GM06990 (cell line): Measurements from ENCODE around the gene GON4L.
"Not testable (repeated sequence)": the region's sequence is repeated elsewhere in the genome, so short reads cannot be mapped to it uniquely, and the experiment has no call there.

Experiments
- DNase-seq: peaks from one replicate; pipeline ENCODE4 v3.0.0-alpha.2; 2011; ENCODE audit not compliant: insufficient read length; ENCODE audit errors: extremely low read depth
- H3K27me3 ChIP-seq: replicated peaks from 2 replicates; pipeline ENCODE4 v1.6.0; 2011; ENCODE audit warnings: low read length; ENCODE audit not compliant: control insufficient read depth, insufficient read depth
- H3K36me3 ChIP-seq: 2 replicates; pipeline ENCODE4 v1.5.1; 2011; ENCODE audit warnings: low read length; ENCODE audit not compliant: control insufficient read depth, insufficient read depth
- H3K4me3 ChIP-seq: replicated peaks from 2 replicates; pipeline ENCODE4 v1.5.1; 2011; ENCODE audit warnings: low read depth, mild to moderate bottlenecking, control low read depth, low read length
- TF ChIP-seq, protein P1 (sequence below): IDR thresholded peaks from 2 replicates; pipeline ENCODE4 v1.5.1; 2011; ENCODE audit warnings: low read length, control low read depth, mild to moderate bottlenecking, inconsistent platforms; ENCODE audit not compliant: insufficient read depth, poor library complexity, severe bottlenecking

The GON4L gene

GRCh38 chr1:155776414-155776813 is 80.6 kb downstream of the GON4L start:
- TF ChIP-seq, protein P1, sequence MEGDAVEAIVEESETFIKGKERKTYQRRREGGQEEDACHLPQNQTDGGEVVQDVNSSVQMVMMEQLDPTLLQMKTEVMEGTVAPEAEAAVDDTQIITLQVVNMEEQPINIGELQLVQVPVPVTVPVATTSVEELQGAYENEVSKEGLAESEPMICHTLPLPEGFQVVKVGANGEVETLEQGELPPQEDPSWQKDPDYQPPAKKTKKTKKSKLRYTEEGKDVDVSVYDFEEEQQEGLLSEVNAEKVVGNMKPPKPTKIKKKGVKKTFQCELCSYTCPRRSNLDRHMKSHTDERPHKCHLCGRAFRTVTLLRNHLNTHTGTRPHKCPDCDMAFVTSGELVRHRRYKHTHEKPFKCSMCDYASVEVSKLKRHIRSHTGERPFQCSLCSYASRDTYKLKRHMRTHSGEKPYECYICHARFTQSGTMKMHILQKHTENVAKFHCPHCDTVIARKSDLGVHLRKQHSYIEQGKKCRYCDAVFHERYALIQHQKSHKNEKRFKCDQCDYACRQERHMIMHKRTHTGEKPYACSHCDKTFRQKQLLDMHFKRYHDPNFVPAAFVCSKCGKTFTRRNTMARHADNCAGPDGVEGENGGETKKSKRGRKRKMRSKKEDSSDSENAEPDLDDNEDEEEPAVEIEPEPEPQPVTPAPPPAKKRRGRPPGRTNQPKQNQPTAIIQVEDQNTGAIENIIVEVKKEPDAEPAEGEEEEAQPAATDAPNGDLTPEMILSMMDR = no peak
- Histone ChIP-seq H3K4me3 (no peak overlapping the region), H3K27me3 (no peaks in the 10 kb centered on the region), H3K36me3 (peaks cover 9% of the 10 kb centered on the region)
- DNase-seq = no peak

DNA sequence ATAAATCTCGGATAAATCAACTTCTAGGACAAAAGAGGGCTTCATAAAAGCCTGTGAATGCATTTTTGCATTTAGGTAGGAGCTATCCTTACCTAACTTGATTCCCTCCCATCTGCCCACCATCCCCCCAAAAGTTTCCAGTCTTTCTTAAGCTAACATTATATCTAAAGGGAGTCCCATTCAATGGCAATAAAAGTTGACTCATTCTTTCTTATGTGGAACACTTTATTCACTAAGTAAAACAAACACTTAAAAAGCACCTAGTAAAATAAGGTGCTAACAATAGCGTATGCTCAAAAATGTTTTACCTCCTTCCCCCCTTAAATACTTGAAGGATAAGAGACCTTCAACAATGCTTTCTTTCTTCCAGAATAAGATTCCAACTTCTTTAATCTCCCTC is 83.8 kb downstream of the GON4L start:
- TF ChIP-seq, protein P1 = no peak

GRCh38 chr1:155769257-155769656 is 87.8 kb downstream of the GON4L start:
- no peak for DNase-seq
- Histone ChIP-seq H3K36me3 (peaks cover 12% of the 10 kb centered on the region), H3K27me3 (no peaks in the 10 kb centered on the region), H3K4me3 (no peak overlapping the region)
- TF ChIP-seq, protein P1 = no peak

More for the DNA sequence above, 83.8 kb downstream of the GON4L start:
- H3K4me3 ChIP-seq = no peak overlapping the region
- DNase-seq = no peak
- H3K36me3 ChIP-seq = peaks cover 9% of the 10 kb centered on the region
- no peaks in the 10 kb centered on the region for H3K27me3 ChIP-seq

DNA sequence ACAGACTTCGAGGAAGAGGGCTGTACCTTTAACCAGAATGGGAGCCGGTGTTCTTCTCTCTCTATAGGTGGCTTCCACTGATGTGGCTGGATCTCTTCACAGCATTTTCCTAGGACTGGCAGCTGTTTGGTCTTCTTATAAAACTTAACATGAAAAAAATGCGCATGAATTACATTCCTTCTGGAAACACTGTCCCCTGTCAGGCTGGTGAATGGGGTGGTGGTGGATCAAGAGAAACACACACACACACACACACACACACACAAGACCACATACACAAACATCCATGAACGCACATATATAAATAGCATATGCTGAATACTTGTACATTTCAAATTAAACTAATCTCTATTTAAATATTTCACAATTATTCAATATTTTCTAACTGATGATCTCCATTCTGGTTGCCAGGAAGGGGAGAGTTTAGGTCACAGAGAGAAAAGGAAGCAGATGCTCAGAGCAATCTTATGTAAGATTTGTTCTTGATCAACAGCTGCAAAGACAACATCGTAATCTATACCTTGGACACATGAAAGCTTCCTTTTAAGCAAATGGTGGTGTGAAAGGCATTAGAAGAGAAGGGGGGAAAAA is 89.5 kb downstream of the GON4L start:
- DNase-seq, H3K36me3 ChIP-seq, H3K27me3 ChIP-seq, H3K4me3 ChIP-seq: not testable (repeated sequence)

- DNase-seq, H3K4me3 ChIP-seq, H3K27me3 ChIP-seq: not testable (repeated sequence)
- H3K36me3 ChIP-seq = peaks cover 21% of the 10 kb centered on the region
These were observed 93.0 kb downstream of the GON4L start for GRCh38 chr1:155763989-155764388.

DNA sequence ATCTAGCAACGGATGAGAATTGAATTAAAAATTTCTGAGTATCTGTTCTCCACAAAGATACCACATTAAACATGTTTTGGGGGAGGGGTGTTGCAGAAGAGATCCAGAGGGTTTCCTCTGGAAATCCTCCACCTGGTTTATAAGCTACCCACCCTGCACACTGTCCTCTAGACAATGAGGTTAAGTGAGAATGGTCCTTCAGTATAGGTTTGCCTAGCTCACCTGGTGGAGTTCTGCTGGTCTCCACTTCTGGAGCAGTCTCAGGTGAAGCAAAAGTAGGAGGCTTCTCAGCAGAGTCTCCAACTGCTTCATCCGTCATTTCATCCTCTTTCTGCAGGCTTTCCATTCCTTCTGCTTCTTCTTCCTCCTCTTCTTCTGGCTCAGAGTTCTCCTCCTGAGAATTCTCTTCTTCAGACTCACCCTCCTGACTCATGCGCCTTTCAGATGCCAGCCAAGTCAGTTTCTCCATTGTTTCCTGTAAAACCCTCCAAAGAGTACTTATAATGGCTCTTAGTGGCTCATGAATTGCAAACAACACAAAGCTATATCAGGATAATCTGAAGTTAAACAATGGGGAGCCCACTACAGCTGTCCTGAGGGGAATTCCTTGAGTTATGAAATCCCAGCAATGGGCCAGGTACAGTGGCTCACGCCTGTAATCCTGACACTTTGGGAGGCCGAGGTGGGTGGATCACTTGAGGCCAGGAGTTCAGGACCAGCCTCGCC is 93.8 kb downstream of the GON4L start:
- H3K36me3 ChIP-seq = peaks cover 26% of the 10 kb centered on the region
- DNase-seq, H3K27me3 ChIP-seq, H3K4me3 ChIP-seq: not testable (repeated sequence)

DNA sequence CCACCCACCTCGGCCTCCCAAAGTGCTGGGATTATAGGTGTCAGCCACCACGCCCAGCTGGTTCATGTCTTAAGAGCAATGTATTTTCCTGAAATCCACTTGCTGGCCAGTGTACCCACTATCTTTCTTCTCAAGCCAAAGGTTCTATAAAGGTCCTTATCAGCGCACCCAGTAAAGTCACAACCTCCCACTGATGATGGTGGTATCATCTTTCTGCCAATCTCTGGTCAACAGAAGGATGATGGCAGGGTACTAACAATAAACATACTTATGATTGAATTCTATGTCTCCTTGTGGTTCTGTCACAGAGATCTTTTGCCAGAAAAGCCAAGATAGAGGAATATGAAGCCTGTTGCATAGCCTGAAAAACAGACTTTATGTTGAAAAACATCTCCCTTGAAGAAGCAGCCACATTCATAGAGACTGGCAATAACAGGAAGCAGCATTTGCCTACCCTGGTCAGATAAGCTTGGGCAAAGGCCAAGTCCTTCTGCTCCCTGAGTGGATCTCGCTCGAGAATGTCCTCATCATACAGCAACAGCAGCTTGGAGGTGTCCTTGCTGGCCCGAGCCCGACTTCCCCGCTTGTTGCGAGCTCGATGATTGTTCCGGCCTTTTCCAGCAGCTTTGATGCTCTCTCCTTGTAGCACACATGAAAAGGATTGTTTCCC is 95.1 kb downstream of the GON4L start:
- H3K4me3 ChIP-seq = no peak overlapping the region
- no peak for DNase-seq
- peaks cover 27% of the 10 kb centered on the region for H3K36me3 ChIP-seq
- no peaks in the 10 kb centered on the region for H3K27me3 ChIP-seq
- TF ChIP-seq, protein P1 = no peak
